ENCODE measurements around the gene DOK1.

The DOK1 gene

DNA sequence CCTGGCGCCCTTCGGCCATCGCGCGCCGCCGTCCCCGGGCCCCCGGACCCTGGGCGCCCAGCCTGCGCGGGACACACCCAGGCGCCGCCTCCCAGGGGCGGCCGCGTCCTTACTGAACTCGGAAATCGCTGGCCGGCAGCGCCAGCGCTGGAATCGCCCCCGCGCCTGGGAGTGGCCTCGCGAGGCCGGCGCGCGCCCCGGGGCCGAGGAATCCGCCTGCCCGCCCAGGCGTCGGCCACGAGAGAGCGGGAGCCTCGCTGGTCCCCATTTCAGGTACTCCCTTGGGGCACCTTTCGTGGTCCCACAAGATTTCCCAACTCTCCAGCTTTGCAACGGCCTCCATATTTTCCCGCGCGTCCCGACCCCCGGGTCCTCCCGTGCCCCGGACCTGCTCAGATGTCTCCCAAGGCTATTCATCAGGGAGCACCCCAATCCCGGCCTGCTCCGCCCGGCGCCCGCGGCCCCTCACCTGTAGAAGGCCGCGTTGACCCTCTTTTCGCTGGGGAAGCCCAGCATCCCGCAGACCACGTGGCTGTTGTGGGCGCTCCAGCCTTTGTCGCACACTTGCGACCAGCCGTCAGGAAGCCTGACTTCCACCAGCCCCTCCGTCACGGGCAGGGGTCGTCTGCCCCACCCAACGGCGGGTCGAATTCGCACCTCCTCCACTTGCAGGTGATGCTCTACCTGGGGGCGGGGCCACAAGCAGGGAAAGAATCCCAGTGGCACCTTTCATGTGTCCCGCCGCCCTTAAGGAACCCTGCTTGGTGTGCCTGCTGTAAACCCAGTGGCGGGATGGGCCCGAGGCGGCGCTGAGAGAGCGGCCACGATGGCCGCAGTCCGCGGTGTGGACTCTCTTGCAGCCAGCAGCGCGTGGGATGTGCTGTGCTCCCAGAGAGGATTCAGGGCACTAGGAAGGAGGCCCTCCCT, 5.4 kb upstream of the DOK1 start:
- DNase-seq: peak; percentile 81
- TF ChIP-seq GATA1 (IDR thresholded peaks at IDR 0.05; ENCODE audit: low read depth, low read length) (no peak), POLR2A (IDR thresholded peaks at IDR 0.05; ENCODE audit: low read length) (peak; percentile 41)

- no peak for DNase-seq
- TF ChIP-seq GATA1 (IDR thresholded peaks at IDR 0.05; ENCODE audit: low read depth, low read length): no peak
- TF ChIP-seq POLR2A (IDR thresholded peaks at IDR 0.05; ENCODE audit: low read length): no peak
Measured at GRCh38 chr2:74550231-74550630, 4.3 kb upstream of the DOK1 start.

- TF ChIP-seq GATA1 (IDR thresholded peaks at IDR 0.05; ENCODE audit: low read depth, low read length): no peak
- TF ChIP-seq POLR2A (IDR thresholded peaks at IDR 0.05; ENCODE audit: low read length): no peak
- no peak for DNase-seq
Measured at GRCh38 chr2:74551530-74551929, 3.0 kb upstream of the DOK1 start.

GRCh38 chr2:74551942-74552913, 2.3 kb upstream of the DOK1 start:
- no peak for TF ChIP-seq POLR2A (IDR thresholded peaks at IDR 0.05; ENCODE audit: low read length)
- TF ChIP-seq GATA1 (IDR thresholded peaks at IDR 0.05; ENCODE audit: low read depth, low read length): no peak
- no peak for DNase-seq

DNA sequence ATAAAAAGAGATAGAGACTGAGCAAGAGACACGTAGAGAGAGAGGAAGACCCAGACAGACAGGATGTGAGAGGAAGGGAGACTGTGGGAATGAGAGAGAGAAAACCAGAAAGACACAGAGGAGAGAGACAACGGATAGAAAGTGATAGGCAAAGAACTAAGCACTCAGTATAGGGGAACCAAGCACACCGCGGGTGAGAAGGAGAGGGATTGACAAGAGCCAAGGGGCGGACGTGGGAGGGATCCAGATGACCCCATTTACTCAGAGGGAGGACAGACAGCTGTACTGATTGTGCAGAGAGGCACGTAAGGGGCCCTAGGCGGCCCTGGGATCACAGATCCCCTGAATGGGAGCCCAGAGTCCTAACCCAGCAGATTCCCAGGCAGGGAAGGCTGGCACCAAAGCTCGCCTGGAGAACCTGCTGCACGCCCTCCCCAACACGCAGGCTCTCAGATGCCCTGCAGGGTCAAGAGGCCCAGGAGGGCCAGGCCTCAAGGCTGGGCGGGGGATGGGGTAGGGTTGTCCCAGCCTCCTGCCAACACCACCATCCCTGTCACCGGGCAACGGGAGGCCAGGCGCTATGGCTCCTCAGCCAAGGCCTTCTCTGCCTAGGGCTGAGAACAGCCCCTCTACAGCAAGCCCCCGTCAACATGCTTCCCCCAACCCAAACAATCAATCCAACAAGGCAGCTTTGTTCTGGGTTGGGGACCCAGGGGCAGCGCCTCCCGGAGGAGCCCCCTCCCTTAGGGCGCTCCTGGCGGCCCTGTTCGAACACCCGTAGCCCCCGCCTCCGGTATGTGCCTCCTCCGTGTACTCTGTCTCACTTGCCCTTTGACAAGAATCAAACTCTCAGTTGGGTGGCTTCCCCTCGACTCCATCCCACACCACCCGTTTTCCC, 1.4 kb upstream of the DOK1 start:
- peak in 1 of 2 experiments; percentile 38 for DNase-seq
- no peak for TF ChIP-seq POLR2A (IDR thresholded peaks at IDR 0.05; ENCODE audit: low read length)
- TF ChIP-seq GATA1 (IDR thresholded peaks at IDR 0.05; ENCODE audit: low read depth, low read length): no peak

- TF ChIP-seq POLR2A (IDR thresholded peaks at IDR 0.05; ENCODE audit: low read length) (peak; percentile 47), GATA1 (IDR thresholded peaks at IDR 0.05; ENCODE audit: low read depth, low read length) (no peak)
- DNase-seq: peak; percentile 66 to 76
Measured at GRCh38 chr2:74554820-74555531, 456 bp downstream of the DOK1 start.

DNA sequence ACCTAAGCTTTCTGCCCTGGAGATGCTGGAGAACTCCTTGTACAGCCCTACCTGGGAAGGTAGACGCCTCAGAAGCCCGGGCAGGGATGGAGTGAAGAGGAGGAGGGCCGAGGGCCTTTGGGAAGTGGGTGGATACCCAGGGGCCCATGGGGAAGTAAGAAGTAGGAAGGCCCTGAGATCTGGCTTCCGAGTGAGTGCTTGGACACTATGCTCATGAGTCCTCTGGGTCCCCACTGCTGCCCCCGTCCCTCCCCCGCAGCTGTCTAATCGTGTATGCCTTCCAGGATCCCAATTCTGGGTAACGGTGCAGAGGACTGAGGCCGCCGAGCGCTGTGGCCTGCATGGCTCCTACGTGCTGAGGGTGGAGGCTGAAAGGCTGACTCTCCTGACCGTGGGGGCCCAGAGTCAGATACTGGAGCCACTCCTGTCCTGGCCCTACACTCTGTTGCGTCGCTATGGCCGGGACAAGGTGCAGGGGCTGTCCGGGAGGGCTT, 1.1 kb downstream of the DOK1 start:
- TF ChIP-seq POLR2A (IDR thresholded peaks at IDR 0.05; ENCODE audit: low read length) (no peak), GATA1 (IDR thresholded peaks at IDR 0.05; ENCODE audit: low read depth, low read length) (no peak)
- no peak for DNase-seq

DNA sequence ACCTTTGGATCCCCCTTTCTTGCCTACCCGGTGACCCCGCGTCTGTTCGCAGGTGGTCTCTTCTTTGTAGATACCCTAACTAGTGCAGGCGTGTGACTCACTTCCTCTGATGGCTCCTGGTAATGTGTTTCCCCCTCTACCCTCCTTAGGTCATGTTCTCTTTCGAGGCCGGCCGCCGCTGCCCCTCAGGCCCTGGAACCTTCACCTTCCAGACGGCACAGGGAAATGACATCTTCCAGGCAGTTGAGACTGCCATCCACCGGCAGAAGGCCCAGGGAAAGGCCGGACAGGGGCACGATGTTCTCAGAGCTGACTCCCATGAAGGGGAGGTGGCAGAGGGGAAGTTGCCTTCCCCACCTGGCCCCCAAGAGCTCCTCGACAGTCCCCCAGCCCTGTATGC, 1.6 kb downstream of the DOK1 start:
- no peak for DNase-seq
- TF ChIP-seq POLR2A (IDR thresholded peaks at IDR 0.05; ENCODE audit: low read length) (no peak), GATA1 (IDR thresholded peaks at IDR 0.05; ENCODE audit: low read depth, low read length) (no peak)

DNA sequence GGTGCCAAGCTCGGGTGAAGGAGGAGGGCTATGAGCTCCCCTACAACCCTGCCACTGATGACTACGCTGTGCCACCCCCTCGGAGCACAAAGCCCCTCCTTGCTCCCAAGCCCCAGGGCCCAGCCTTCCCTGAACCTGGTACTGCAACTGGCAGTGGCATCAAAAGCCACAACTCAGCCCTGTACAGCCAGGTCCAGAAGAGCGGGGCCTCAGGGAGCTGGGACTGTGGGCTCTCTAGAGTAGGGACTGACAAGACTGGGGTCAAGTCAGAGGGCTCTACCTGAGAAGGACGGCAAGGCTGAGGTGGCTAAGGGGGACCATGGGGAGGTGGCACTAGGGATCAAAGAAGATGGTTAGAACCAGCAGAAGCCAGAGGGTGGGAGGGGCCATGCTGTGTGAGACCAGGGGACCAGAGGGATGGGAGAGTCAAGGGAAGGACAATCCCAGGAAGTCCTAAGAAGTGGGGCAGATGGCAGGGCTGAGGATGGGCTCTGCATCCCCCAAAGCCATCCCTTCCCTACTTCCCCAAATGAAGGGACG, 2.4 kb downstream of the DOK1 start:
- DNase-seq: no peak
- TF ChIP-seq GATA1 (IDR thresholded peaks at IDR 0.05; ENCODE audit: low read depth, low read length): no peak
- no peak for TF ChIP-seq POLR2A (IDR thresholded peaks at IDR 0.05; ENCODE audit: low read length)

DNA sequence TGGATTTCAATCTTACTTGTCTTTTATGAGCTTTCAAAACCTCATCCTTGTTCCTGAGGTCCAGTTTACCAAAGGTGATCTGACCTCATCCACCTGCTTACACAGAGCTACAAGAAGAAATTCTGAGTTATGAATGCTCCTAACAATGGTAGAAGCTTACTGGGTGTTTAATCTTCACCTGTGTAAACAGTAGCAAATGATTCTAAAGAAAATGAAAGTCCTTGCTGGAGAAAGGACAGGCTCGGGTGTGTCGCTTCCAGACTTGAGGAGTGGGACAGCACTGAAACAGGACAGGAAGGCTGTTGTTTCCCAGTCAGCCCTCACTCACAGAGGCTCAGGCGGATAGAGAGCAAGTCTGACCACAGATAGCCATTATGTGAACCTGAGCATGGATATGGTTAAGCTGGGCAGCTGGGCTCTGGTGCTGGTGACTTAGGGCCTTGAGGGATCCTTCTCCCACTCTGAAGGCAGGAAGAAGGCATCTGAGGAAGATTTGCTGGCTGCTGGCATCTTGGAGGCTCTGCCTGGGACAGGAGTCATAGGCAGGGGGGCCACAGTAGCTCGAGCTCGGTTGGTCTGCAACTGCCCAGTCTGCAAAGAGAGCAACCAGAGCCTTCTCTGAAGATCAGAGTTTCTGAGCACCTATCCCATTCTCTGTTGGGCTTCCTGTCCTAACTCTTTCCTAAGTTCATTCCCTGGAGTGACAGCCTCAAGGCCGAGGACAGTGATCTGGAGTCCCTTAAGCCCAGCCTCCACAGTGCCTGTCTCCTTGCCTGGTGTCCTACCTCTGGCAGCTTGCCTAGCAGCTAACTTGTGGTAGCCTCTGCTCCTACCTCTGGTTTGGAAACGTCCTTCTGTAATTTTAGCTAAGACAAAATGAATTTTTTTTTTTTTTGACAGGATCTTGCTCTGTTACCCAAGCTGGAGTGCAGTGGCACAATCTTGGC, 4.0 kb downstream of the DOK1 start:
- TF ChIP-seq GATA1 (IDR thresholded peaks at IDR 0.05; ENCODE audit: low read depth, low read length) (no peak), POLR2A (IDR thresholded peaks at IDR 0.05; ENCODE audit: low read length) (no peak)
- no peak for DNase-seq

DNA sequence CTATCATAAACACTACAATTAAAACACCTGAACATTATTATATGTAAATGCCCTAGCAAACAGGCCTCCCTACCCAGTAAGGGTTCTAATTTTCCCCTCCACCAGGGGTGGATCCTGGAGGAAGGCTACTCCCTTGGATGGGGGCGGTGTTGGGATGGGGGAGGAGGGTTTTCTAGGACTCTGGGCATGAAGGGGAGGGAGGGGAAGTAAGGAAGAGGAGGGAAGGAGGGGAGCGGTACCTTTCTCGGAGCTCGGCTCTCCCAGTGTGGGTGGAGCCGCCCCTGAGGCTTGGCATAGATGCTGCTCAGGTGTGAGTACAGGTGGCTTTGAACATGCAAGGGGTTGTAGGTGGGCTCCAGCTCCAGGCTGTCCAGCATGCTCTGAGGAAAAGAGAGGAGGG, 5.4 kb downstream of the DOK1 start:
- no peak for TF ChIP-seq GATA1 (IDR thresholded peaks at IDR 0.05; ENCODE audit: low read depth, low read length)
- TF ChIP-seq POLR2A (IDR thresholded peaks at IDR 0.05; ENCODE audit: low read length): no peak
- DNase-seq: no peak
